Spleen (tissue), 11 donors: ENCODE data around the gene ARHGAP5. TPM values are rescaled to one million over a fixed set of nuclear protein-coding genes. Genes with fewer than 3 reads are reported as not detected.

Source experiments
- DNase-seq: peaks from one replicate; pipeline ENCODE4 v3.0.0-alpha.2; 2020
- H3K27ac ChIP-seq, 8 donors: fragments of 200-600 bp; sonication (generic) in 7 of 8; 1 replicate in 4 of 8; 2 replicates in 4 of 8; pipeline versions ENCODE4 v1.5.0 to v1.8.0; 2016 to 2021; ENCODE audit warnings: inconsistent platforms in 4 of 8, mild to moderate bottlenecking in 4 of 8, moderate library complexity in 1 of 8
- H3K27me3 ChIP-seq, 7 donors: fragments of 200-600 bp; sonication (generic) in 6 of 7; replicated peaks in 1 of 7; 1 replicate in 4 of 7; 2 replicates in 3 of 7; pipeline versions ENCODE4 v1.5.0 to v1.8.0; 2016 to 2021; ENCODE audit warnings: inconsistent platforms in 3 of 7, mild to moderate bottlenecking in 1 of 7
- H3K36me3 ChIP-seq, 6 donors: fragments of 200-600 bp; sonication (generic) in 5 of 6; 1 replicate in 4 of 6; 2 replicates in 2 of 6; pipeline versions ENCODE4 v1.5.0 to v1.8.0; 2016 to 2021; ENCODE audit warnings: inconsistent platforms in 2 of 6
- H3K4me1 ChIP-seq, 6 donors: fragments of 200-600 bp; sonication (generic) in 5 of 6; 1 replicate in 3 of 6; 2 replicates in 3 of 6; pipeline versions ENCODE4 v1.5.0 to v1.8.0; 2016 to 2021; ENCODE audit warnings: inconsistent platforms in 3 of 6
- H3K4me3 ChIP-seq, 8 donors: fragments of 200-600 bp; sonication (generic) in 7 of 8; 1 replicate in 4 of 8; 2 replicates in 4 of 8; pipeline versions ENCODE4 v1.5.0 to v1.8.0; 2016 to 2021; ENCODE audit warnings: inconsistent platforms in 4 of 8, mild to moderate bottlenecking in 4 of 8, moderate library complexity in 2 of 8
- H3K9me3 ChIP-seq, 8 donors: fragments of 200-600 bp; sonication (generic) in 7 of 8; 1 replicate in 4 of 8; 2 replicates in 4 of 8; pipeline versions ENCODE4 v1.5.0 to v1.8.0; 2016 to 2021; ENCODE audit warnings: inconsistent platforms in 4 of 8
- CTCF ChIP-seq, 11 experiments: fragments of 200-600 bp in 7 of 11; fragments of 450-650 bp in 4 of 11; sonication (generic) in 4 of 11; IDR thresholded peaks in 8 of 11; conservative IDR thresholded peaks in 3 of 11; 1 replicate in 7 of 11; 2 replicates in 4 of 11; pipeline versions ENCODE4 v1.4.0 to v1.8.0; 2016 to 2021; ENCODE audit warnings: antibody characterized with exemption in 11 of 11, inconsistent platforms in 4 of 11, mild to moderate bottlenecking in 1 of 11
- POLR2A ChIP-seq, 3 donors: fragments of 450-650 bp; IDR thresholded peaks; one replicate each; pipeline ENCODE4 v1.5.1; 2017; ENCODE audit warnings: antibody characterized with exemption in 3 of 3, mild to moderate bottlenecking in 1 of 3
- POLR2AphosphoS5 ChIP-seq, 3 donors: sonication (generic); formaldehyde crosslinking; IDR thresholded peaks; one replicate each; pipeline ENCODE4 v1.5.1; 2017; ENCODE audit warnings: antibody characterized with exemption in 3 of 3
- WGBS, 5 donors: extraction: QIAGEN DNeasy Blood & Tissue Kit in 3 of 5; methylation state at CpG; one replicate each; pipeline versions ENCODE4 v1.1.5 to v1.1.7; 2013 to 2018; 5-methylcytosine and 5-hydroxymethylcytosine counted together
- intact Hi-C: fragments of 100-400 bp; cut with DNase I; formaldehyde crosslinking; loops from one replicate; pipeline ENCODE4 v1.15.0; 2023; ENCODE audit warnings: low total_unique reads
- polyA plus RNA-seq, 3 donors: library from polyadenylated mRNA; stranded (reverse); fragments of 200-250 nt; gene quantifications; one replicate each; pipeline ENCODE4 v1.2.1, GENCODE V29; 2013
- total RNA-seq, 7 donors: library from RNA; depleted of rRNA in 3 of 7; stranded (reverse); fragments of >200 nt in 3 of 7; fragmentation: NEBNext Ultra II Directional in 4 of 7; extraction: Animal tissue kit (Norgen Biotek cat#: 25700) in 4 of 7; gene quantifications; one replicate each; pipeline versions ENCODE4 v1.1.0 to v1.2.1, GENCODE V29; 2016 to 2021
- donor health status: healthy with polysubstance abuse.
- donor health status: DM: no; HTN: no; CAD: no; lungs with moderate emphysema.
- donor health status: DM: no; HTN: no; CAD: no.
- donor health status: Bipolar disorder and iron deficiency.
- donor health status: healthy.
- donor health status: DM: no; HTN: no; CAD: no.
- donor health status: DM: yes; HTN: yes; CAD: no.

Gene ARHGAP5
- total and polyA plus RNA-seq, 10 donors, result 10.1 to 189 (median 109) TPM

- intact Hi-C loops, result no loop called here
- TF ChIP-seq POLR2AphosphoS5 (IDR thresholded peaks at IDR 0.05), result no peak
- no peak for TF ChIP-seq POLR2A (IDR thresholded peaks at IDR 0.05)
- TF ChIP-seq CTCF (IDR thresholded peaks at IDR 0.05 in 8 of 11, conservative IDR thresholded peaks at IDR 0.05 in 3 of 11), result no peak
- no peaks in the 10 kb centered on the region for H3K9me3 ChIP-seq
- peaks cover 12 to 51% (median 27%) of the 10 kb centered on the region in 6 donors for H3K4me1 ChIP-seq
- H3K4me3 ChIP-seq, result no peak overlapping the region
- H3K27ac ChIP-seq, result no peak overlapping the region
- H3K36me3 ChIP-seq, result peaks cover 0 to 20% (median 0%) of the 10 kb centered on the region in 6 donors
- H3K27me3 ChIP-seq, result no peaks in the 10 kb centered on the region
- WGBS, 5 donors, result 90 to 97% (median 94%) methylated on average over 2 of the region's 2 CpGs
- DNase-seq, result no peak
Measured at GRCh38 chr14:32099473-32099872, 22.4 kb downstream of the ARHGAP5 start.

GRCh38 chr14:32100175-32100574 lies 23.1 kb downstream of the ARHGAP5 start:
- 95 to 98% (median 96%) methylated on average over 5 of the region's 5 CpGs for WGBS, 5 donors
- no peaks in the 10 kb centered on the region for H3K27me3 ChIP-seq
- TF ChIP-seq CTCF (IDR thresholded peaks at IDR 0.05 in 8 of 11, conservative IDR thresholded peaks at IDR 0.05 in 3 of 11), result no peak
- peak in 1 of 3 donors; percentile 6 for TF ChIP-seq POLR2AphosphoS5 (IDR thresholded peaks at IDR 0.05)
- no peak for TF ChIP-seq POLR2A (IDR thresholded peaks at IDR 0.05)

GRCh38 chr14:32102152-32102787 lies 25.2 kb downstream of the ARHGAP5 start:
- H3K36me3 ChIP-seq, result peaks cover 0 to 13% (median 0%) of the 10 kb centered on the region in 6 donors
- peak overlapping the region in 2 of 8 donors; percentile 26 to 34 for H3K27ac ChIP-seq
- 43 to 69% (median 56%) methylated on average over 3 of the region's 3 CpGs for WGBS, 5 donors
- peaks cover 12 to 56% (median 35%) of the 10 kb centered on the region in 6 donors for H3K4me1 ChIP-seq
- no peaks in the 10 kb centered on the region for H3K27me3 ChIP-seq
- no peak overlapping the region for H3K4me3 ChIP-seq
- TF ChIP-seq POLR2AphosphoS5 (IDR thresholded peaks at IDR 0.05) (no peak), CTCF (IDR thresholded peaks at IDR 0.05 in 8 of 11, conservative IDR thresholded peaks at IDR 0.05 in 3 of 11) (no peak), POLR2A (IDR thresholded peaks at IDR 0.05) (no peak)
- DNase-seq, result no peak
- intact Hi-C loops, result no loop called here
- no peaks in the 10 kb centered on the region for H3K9me3 ChIP-seq

More at GRCh38 chr14:32100175-32100574, 23.1 kb downstream of the ARHGAP5 start:
- Histone ChIP-seq H3K36me3 (peaks cover 0 to 14% (median 0%) of the 10 kb centered on the region in 6 donors), H3K4me1 (peaks cover 12 to 57% (median 31%) of the 10 kb centered on the region in 6 donors), H3K9me3 (no peaks in the 10 kb centered on the region), H3K4me3 (no peak overlapping the region), H3K27ac (no peak overlapping the region)
- no peak for DNase-seq
- intact Hi-C loops, result no loop called here

GRCh38 chr14:32102968-32103367 lies 25.9 kb downstream of the ARHGAP5 start:
- TF ChIP-seq POLR2A (IDR thresholded peaks at IDR 0.05) (no peak), POLR2AphosphoS5 (IDR thresholded peaks at IDR 0.05) (no peak), CTCF (IDR thresholded peaks at IDR 0.05 in 8 of 11, conservative IDR thresholded peaks at IDR 0.05 in 3 of 11) (no peak)
- Histone ChIP-seq H3K36me3 (peaks cover 0 to 13% (median 0%) of the 10 kb centered on the region in 6 donors), H3K27ac (peak overlapping the region in 1 of 8 donors; percentile 26), H3K4me3 (no peak overlapping the region), H3K4me1 (peaks cover 12 to 57% (median 38%) of the 10 kb centered on the region in 6 donors), H3K27me3 (no peaks in the 10 kb centered on the region), H3K9me3 (no peaks in the 10 kb centered on the region)
- no peak for DNase-seq
- intact Hi-C loops, result no loop called here
